Kidney (tissue), 14 donors: ENCODE data around the gene PSAPL1. TPM values are rescaled to one million over a fixed set of nuclear protein-coding genes. Genes with fewer than 3 reads are reported as not detected.

Experiments used
- DNase-seq, 5 donors: peaks; one replicate each; pipeline ENCODE4 v3.0.0-alpha.2; 2013 to 2020
- FAIRE-seq: peaks from 2 replicates; lab custom pipeline; 2012; peaks lifted over from hg19 to GRCh38; lab: Jason Lieb, UNC
- H3K27ac ChIP-seq, 2 donors: one replicate each; pipeline ENCODE4 v1.7.0; 2013; ENCODE audit warnings: low read depth in 2 of 2, low read length in 2 of 2, inconsistent platforms in 1 of 2
- H3K27me3 ChIP-seq: one replicate; pipeline ENCODE4 v1.7.1; 2013; ENCODE audit warnings: low read length, inconsistent platforms; ENCODE audit not compliant: control insufficient read depth, insufficient read depth
- H3K36me3 ChIP-seq, 3 donors: one replicate each; pipeline versions ENCODE4 v1.7.0 to v1.7.1; 2013; ENCODE audit warnings: low read length in 3 of 3, control low read depth in 1 of 3, inconsistent platforms in 1 of 3; ENCODE audit not compliant: insufficient read depth in 3 of 3, control insufficient read depth in 2 of 3
- H3K4me1 ChIP-seq, 3 donors: one replicate each; pipeline versions ENCODE4 v1.7.0 to v1.7.1; 2013; ENCODE audit warnings: low read length in 3 of 3, inconsistent platforms in 1 of 3, low read depth in 1 of 3; ENCODE audit not compliant: control insufficient read depth in 2 of 3, insufficient read depth in 2 of 3
- H3K4me3 ChIP-seq, 3 donors: one replicate each; pipeline versions ENCODE4 v1.7.0 to v1.8.1; 2013; ENCODE audit warnings: low read length in 3 of 3, control low read depth in 1 of 3, inconsistent platforms in 1 of 3
- H3K9ac ChIP-seq, 3 donors: one replicate each; pipeline versions ENCODE4 v1.7.0 to v1.7.1; 2013; ENCODE audit warnings: low read length in 3 of 3, control low read depth in 1 of 3, inconsistent platforms in 1 of 3
- H3K9me3 ChIP-seq, 3 donors: one replicate each; pipeline versions ENCODE4 v1.7.0 to v1.7.1; 2013; ENCODE audit warnings: low read length in 3 of 3, control low read depth in 1 of 3, inconsistent platforms in 1 of 3; ENCODE audit not compliant: control insufficient read depth in 2 of 3, insufficient read depth in 1 of 3
- intact Hi-C: fragments of 100-400 bp; cut with DNase I; formaldehyde crosslinking; loops from one replicate; pipeline ENCODE4 v1.11.1; 2022
- polyA plus RNA-seq: library from polyadenylated mRNA; stranded (reverse); fragments of 350-450 nt; fragmentation: Illumina TruSeq; extraction: RNeasy Lipid Tissue Mini Kit (QIAGEN cat#74804); gene quantifications from one replicate; pipeline ENCODE4 v1.2.3, GENCODE V29; 2014; ENCODE audit warnings: low read depth, low replicate concordance; ENCODE audit not compliant: insufficient read depth
- total RNA-seq: library from RNA; stranded (reverse); fragmentation: NEBNext Ultra II Directional; extraction: Animal tissue kit (Norgen Biotek cat#: 25700); gene quantifications from one replicate; pipeline ENCODE4 v1.2.1, GENCODE V29; 2021
- TF ChIP-seq, protein P1 (sequence below): IDR thresholded peaks from 3 replicates; pipeline ENCODE4 v1.5.1; 2012; ENCODE audit warnings: mild to moderate bottlenecking, moderate library complexity, borderline replicate concordance; ENCODE audit not compliant: insufficient read depth; ENCODE audit errors: extremely low read depth
- donor health status: control.
- donor health status: control.
- donor health status: control.
- donor health status: control.
- donor health status: control.
- donor health status: DM: yes; HTN: yes; CAD: no.
- donor health status: Normal renal cell carcinoma (clear cell type).

Gene PSAPL1
- total and polyA plus RNA-seq, 2 donors from 2014 or later: not detected

DNA sequence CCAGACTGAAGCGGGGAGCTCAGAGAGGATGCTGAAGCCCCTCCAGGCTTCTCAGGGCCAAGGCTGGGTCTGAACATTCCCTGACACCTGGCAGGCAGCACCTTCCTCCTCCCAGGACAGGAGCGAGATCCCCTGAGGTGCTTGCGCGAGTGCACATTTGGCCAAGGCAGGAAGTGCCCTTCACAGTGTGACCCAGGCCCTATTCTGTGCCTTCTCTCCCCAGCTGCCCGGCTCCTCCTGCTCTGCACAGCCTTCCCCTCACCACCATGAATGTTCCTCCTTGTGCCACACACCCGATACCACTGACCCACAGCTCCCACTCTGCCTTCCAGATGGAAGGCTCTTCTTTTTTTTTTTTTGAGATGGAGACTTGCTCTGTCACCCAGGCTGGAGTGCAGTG, 17.1 kb upstream of the PSAPL1 start:
- FAIRE-seq (no peak), DNase-seq (no peak)
- Histone ChIP-seq H3K9ac (no peak overlapping the region), H3K36me3 (no peaks in the 10 kb centered on the region), H3K27ac (no peak overlapping the region), H3K4me3 (no peak overlapping the region), H3K4me1 (no peaks in the 10 kb centered on the region), H3K27me3 (no peaks in the 10 kb centered on the region), H3K9me3 (no peaks in the 10 kb centered on the region)
- intact Hi-C loops: no loop called here
- TF ChIP-seq, protein P1, sequence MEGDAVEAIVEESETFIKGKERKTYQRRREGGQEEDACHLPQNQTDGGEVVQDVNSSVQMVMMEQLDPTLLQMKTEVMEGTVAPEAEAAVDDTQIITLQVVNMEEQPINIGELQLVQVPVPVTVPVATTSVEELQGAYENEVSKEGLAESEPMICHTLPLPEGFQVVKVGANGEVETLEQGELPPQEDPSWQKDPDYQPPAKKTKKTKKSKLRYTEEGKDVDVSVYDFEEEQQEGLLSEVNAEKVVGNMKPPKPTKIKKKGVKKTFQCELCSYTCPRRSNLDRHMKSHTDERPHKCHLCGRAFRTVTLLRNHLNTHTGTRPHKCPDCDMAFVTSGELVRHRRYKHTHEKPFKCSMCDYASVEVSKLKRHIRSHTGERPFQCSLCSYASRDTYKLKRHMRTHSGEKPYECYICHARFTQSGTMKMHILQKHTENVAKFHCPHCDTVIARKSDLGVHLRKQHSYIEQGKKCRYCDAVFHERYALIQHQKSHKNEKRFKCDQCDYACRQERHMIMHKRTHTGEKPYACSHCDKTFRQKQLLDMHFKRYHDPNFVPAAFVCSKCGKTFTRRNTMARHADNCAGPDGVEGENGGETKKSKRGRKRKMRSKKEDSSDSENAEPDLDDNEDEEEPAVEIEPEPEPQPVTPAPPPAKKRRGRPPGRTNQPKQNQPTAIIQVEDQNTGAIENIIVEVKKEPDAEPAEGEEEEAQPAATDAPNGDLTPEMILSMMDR: no peak

DNA sequence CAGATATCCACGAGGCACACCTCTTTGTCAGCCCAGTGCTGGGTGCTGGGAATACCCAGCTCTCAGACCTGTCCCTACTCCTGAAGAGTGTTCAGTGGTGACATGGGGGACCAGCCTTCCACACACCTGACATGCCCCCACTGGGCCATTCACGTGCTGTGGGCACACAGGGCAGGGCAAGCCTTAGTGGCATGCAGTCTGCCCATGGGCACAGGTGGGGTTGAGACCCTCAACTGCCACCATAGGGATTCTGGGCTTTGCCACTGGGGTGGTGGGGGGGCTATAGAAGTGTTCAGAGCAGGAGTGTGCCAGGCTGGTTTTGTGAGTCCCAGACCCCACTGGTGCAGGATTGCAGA, 16.7 kb upstream of the PSAPL1 start:
- no peaks in the 10 kb centered on the region for H3K36me3 ChIP-seq
- no peak for FAIRE-seq

DNA sequence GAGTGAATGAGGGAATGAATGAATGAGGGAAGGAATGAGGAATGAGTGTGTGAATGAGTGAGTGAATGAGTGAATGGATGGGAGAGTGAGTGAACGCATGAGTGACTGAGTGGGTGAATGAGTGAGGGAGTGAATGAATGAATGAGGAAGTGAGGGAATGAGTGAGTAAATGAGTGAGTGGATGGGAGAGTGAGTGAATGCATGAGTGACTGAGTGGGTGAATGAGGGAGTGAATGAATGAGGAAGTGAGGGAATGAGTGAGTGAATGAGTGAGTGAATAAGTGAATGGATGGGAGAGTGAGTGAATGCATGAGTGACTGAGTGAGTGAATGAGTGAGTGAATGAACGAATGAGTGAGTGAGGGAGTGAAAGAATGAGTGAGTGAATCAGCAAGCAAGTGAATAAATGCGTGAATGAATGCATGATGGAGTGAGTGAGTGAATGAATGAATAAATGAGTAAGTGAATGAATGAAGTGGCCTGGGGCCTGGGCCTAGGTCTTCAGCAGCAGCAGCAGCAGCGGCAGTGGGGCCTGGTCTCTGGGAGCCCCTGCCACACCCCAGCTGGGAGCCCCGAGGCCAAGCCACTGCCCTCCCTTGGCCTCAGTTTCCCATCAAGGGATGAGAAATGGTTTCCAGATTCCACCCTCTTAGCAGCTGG, 16.2 kb upstream of the PSAPL1 start:
- H3K9me3 ChIP-seq: no peaks in the 10 kb centered on the region
- FAIRE-seq (no peak), DNase-seq (no peak)
- no peak overlapping the region for H3K27ac ChIP-seq
- no peak overlapping the region for H3K9ac ChIP-seq
- no peaks in the 10 kb centered on the region for H3K36me3 ChIP-seq
- H3K27me3 ChIP-seq: no peaks in the 10 kb centered on the region
- intact Hi-C loops: no loop called here
- TF ChIP-seq, protein P1: no peak
- no peak overlapping the region for H3K4me3 ChIP-seq
- H3K4me1 ChIP-seq: no peaks in the 10 kb centered on the region

More for the DNA sequence above, 16.7 kb upstream of the PSAPL1 start:
- Histone ChIP-seq H3K27ac (no peak overlapping the region), H3K4me3 (no peak overlapping the region), H3K4me1 (no peaks in the 10 kb centered on the region), H3K9me3 (no peaks in the 10 kb centered on the region), H3K27me3 (no peaks in the 10 kb centered on the region), H3K9ac (no peak overlapping the region)
- TF ChIP-seq, protein P1: no peak
- intact Hi-C loops: no loop called here
- DNase-seq: no peak

DNA sequence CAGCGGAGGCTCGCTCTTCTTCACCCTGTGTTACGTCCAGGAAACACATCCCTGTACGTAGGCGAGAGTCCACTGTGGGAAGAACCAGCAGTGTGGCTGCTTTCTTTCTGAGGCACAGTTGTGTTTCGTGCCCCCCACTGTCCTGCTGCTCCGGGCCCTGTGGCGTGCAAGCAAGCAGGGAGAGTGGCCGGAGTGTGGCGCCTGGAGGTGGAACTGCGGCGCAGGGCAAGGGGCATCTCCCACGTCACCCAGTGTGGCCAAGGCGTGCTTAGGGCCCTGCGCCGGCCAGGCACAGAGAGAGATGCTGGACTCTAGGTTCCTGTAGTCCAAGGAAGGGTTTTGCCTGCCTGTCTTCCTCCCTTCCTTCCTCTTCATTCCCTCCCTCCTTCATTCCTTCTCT, 13.3 kb upstream of the PSAPL1 start:
- H3K9me3 ChIP-seq: no peaks in the 10 kb centered on the region
- DNase-seq: no peak
- intact Hi-C loops: no loop called here

More for the DNA sequence above, 13.3 kb upstream of the PSAPL1 start:
- no peak for FAIRE-seq
- H3K36me3 ChIP-seq: no peaks in the 10 kb centered on the region
- H3K27ac ChIP-seq: no peak overlapping the region
- no peak overlapping the region for H3K4me3 ChIP-seq
- TF ChIP-seq, protein P1: no peak
- H3K9ac ChIP-seq: no peak overlapping the region
- H3K27me3 ChIP-seq: no peaks in the 10 kb centered on the region
- H3K4me1 ChIP-seq: no peaks in the 10 kb centered on the region
